Hepatocyte (in vitro differentiated cells): ENCODE measurements around the gene HEXD.

Experiments
- EZH2 ChIP-seq: fragments of 200-600 bp; sonication (generic); IDR thresholded peaks from 2 replicates; pipeline ENCODE4 v1.6.1; 2016; ENCODE audit warnings: antibody characterized with exemption, mild to moderate bottlenecking, borderline replicate concordance
- TF ChIP-seq, protein P1 (sequence below): fragments of 200-600 bp; sonication (generic); IDR thresholded peaks from 2 replicates; pipeline ENCODE4 v1.5.1; 2016; ENCODE audit warnings: antibody characterized with exemption, mild to moderate bottlenecking; ENCODE audit not compliant: poor library complexity

DNA sequence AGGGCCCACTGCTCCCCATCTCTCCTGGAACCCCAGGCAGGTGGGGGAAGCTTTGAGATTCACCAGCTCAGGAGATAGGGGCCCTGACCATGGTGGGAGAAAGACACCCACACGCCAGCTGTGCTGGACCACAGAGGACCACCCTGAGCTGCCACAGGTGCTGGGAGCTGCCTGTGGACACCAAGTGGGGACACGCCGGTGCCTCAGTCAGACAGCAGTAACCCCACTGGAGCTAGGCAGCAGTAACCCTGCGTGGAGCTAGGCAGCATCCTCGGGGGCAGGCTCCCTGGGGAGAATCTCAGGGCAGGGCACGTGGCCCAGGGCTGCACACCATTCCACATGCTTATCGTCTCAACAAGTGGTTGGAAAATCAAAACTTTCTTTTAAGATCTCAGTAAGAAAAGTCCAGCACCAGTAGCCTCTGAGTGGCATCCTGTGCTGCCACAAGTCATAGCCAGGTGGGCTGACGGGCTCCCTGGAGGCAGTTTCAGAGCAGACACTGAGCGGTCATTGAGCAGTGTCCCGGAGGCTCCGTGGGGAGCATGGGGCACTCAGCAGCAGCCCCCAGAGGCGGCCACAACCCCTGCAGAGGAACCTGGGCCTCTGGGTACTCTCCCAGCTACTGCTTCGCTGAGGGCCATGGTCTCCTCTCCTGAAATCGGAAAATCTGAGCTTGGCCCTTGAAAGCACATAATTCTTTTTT is 8.0 kb upstream of the HEXD start:
- TF ChIP-seq, protein P1, sequence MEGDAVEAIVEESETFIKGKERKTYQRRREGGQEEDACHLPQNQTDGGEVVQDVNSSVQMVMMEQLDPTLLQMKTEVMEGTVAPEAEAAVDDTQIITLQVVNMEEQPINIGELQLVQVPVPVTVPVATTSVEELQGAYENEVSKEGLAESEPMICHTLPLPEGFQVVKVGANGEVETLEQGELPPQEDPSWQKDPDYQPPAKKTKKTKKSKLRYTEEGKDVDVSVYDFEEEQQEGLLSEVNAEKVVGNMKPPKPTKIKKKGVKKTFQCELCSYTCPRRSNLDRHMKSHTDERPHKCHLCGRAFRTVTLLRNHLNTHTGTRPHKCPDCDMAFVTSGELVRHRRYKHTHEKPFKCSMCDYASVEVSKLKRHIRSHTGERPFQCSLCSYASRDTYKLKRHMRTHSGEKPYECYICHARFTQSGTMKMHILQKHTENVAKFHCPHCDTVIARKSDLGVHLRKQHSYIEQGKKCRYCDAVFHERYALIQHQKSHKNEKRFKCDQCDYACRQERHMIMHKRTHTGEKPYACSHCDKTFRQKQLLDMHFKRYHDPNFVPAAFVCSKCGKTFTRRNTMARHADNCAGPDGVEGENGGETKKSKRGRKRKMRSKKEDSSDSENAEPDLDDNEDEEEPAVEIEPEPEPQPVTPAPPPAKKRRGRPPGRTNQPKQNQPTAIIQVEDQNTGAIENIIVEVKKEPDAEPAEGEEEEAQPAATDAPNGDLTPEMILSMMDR: no peak
- TF ChIP-seq EZH2: no peak
